NCI-H2227 (cell line): ENCODE measurements around the gene SYNJ2.
A peak's percentile ranks its signal among the peaks of the same experiment; 100 is the strongest.

Experiments used
- DNase-seq: peaks from one replicate; lab custom pipeline; 2025; ENCODE audit not compliant: unreplicated experiment; lab: John Stamatoyannopoulos, UW

Gene SYNJ2

DNA sequence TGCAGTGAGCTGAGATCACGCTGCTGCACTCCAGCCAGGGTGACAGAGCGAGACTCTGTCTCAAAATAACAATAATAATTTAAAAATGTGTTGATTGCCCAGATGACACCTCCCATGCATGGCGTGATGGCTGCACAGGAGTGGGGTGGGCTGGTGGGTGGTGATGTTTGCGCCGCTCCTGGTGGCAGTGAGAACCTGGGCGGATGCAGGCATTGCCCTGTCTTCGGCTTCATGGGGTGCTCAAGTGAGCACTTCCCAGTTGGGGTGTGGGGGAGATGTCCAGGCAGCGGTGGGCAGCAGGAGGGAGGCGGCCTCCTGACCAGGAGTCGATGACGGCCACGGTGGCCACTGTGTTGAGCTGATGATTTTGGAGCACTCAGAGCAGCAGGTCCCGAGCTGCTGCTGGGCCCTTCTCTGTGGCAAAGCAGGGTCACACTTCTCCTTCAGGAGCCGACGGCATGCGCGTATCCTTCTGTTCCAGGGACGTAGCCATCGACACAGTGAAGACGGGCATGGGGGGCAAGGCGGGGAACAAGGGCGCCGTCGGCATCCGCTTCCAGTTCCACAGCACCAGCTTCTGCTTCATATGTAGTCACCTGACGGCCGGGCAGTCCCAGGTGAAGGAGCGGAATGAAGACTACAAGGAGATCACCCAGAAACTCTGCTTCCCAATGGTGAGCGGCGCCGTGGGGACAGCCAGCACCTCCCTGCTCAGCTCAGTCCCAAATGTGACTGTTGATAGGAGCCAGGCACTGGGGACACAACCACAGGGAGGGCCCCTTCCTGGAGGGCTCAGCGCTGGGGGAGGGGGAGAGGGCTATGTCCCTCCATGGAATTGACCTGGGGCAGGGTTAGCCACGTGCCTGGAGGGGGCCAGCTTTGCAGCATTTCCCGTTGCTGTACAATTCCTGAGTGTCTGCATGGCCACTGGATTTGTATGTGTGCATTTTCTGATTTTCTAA, 89.7 kb downstream of the SYNJ2 start:
- DNase-seq, result no peak

DNA sequence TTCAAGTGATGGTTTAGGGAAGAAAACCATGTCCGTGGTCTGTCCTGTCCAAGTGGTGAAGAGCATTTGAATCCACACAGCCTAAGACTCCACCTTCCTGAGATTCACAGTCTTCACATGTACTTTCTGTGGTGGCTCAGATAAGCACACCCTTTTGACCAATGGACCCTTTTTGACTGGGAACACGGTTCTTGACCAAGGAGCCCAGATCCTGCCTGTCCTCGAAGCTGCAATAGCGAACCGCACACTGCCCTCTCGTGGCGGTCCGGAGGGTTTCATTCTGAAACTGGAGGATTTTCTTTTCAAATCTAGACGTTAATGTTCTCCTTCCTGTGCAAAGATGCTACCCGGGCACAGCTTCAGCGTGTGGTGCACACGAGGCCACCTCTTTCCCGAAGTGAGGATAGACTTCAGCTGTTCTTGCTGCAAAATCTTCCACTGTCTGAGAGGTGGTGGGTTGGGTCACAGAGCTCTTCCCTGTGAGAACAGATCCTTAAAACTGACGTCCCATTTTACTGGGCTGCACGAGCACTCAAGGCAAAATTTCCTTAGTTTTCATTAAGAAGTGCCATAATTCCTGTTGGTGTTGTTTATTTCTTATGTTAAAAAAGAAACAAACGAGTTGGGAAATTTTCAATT, 90.5 kb downstream of the SYNJ2 start:
- DNase-seq, result peak; percentile 62

DNA sequence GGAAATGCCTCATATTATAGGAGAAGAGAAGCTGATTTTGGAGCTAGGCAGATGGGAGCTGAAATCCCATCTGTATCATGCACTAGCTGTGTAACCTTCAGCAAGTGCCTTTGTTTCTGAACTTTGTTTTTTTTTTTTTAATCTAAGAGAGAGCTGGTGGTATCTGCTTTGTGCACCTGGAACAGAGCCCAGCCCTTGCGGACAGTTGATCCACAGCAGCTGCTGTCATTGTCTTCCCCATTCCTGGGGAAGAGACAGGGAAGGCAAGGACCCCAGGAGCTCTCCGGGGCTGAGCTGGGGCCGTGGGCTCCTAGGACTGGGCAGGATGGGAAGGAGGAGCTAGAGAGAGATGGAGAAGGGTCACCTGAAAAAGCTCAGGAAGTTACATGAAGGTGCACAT, 92.1 kb downstream of the SYNJ2 start:
- no peak for DNase-seq

DNA sequence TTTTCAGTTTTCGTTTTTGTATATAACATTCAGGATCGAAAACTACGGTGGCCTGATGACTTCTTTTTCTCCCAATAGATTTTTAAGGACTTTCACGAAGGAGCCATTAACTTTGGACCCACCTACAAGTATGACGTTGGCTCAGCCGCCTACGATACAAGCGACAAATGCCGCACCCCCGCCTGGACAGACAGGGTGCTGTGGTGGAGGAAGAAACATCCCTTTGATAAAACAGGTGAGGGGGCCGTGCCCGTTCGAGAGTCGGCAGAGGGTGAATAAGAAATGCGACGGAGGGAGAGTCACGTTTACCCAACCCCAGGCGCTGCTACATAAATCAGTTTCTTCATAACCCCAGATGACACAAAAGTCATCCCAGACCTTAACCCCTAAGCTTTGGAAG, 94.9 kb downstream of the SYNJ2 start:
- DNase-seq, result no peak

DNA sequence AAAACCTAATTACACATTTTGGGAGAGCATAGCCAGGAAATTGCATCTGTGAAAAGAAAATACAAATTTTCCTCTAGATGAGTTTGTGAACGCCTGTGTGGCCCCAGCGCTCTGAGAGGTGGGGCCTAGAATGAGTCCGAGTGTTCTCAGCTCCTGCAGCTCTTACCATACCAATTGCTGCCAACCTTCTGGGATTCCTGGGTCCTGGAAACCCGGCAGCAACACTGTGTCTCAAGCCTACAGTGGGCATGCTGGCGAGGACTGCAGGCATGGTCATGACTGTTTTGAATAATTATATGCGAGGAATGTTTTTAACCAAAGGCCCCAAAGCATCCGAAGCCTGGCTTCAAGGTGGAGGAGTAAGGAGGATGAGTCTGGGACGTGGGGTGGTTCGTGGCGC, 96.0 kb downstream of the SYNJ2 start:
- DNase-seq, result no peak

DNA sequence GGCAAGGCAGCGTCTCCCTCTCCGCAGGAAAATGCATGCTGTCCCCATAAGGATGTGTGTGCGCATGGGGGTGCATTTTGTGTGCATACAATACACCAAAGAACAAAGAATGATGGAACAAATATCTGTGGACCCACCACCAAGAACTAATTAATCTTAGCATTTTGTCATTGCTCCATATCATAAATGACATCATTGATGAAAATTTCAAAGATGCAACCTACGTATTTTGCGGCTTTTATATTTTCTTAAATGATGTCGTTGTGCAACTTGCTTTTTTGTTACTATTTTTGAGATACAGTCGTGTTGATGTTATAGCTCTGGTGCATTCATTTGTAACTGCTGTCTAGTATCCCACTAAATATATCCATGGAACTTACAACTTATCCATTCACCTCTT, 96.7 kb downstream of the SYNJ2 start:
- no peak for DNase-seq

DNA sequence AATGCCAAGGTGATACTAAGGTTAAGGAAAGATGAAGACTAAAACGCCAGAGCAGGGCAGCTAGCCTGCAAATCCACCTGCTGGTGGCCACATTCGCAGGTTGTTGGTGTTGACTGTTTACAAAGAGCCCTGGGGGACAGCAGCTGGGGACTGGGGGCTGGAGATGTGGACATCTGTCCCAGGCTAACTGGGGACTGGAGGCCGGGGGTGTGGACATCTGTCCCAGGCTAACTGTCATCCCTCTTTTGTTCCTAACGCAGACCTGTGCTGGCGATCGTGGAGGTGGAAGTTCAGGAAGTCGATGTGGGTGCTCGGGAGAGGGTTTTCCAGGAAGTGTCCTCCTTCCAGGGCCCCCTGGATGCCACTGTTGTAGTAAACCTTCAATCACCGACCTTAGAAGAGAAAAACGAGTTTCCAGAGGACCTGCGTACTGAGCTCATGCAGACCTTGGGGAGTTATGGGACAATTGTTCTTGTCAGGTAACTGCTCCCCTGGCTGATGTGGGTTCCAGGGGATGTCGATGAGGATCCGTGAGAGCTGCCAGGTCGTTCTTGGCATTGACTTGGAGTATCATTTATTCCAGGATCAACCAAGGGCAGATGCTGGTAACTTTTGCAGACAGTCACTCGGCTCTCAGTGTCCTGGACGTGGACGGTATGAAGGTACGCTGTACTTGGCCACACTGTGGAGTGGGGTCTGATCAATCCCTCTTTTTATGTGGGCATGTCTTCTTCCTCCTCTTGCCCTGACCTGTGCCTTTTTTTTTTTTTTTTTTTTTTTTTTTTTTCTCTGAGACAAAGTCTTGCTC, 99.4 kb downstream of the SYNJ2 start:
- no peak for DNase-seq

DNA sequence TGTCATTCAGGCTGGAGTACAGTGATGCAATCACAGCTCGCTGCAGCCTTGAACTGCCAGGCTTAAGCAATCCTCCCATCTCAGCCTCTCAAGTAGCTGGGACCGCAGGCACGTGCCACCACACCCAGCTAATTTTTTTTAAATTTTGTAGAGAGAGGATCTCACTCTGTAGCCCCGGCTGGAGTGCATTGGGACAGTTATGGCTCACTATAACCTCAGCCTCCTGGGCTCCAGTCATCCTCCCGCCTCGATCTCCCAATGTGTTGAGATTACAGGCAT, 99.9 kb downstream of the SYNJ2 start:
- no peak for DNase-seq

DNA sequence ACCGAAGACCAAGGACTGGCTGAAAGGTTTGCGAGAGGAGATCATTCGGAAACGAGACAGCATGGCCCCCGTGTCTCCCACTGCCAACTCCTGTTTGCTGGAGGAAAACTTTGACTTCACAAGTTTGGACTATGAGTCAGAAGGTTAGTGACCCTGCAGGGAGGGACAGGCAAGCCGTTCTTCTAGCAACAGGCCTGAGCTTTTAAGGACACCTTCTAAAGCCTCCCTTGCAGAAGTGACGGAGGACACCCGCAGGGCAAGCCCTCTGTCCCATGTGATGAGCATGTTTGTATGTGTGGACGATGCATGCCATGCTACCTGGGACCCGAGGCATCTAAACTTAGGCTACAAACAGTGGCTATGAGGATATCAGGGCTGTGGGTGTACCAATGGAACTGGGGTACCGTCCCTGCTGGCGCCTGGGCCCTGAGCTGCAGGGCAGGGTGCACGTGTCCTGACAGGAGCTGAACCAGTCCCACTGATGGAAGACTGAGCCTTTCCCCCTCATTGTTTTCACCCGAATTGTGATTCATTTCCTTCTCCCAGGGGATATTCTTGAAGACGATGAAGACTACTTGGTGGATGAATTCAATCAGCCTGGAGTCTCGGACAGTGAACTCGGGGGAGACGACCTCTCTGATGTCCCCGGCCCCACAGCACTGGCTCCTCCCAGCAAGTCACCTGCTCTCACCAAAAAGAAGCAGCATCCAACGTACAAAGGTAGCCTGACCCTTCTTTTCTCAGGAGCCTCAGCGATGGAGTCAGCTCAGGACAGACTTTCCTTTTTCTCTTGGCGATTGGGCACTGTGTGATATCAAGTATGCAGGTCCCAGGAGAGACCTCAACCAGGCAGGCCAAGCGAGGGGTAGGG, 102.0 kb downstream of the SYNJ2 start:
- DNase-seq, result no peak

DNA sequence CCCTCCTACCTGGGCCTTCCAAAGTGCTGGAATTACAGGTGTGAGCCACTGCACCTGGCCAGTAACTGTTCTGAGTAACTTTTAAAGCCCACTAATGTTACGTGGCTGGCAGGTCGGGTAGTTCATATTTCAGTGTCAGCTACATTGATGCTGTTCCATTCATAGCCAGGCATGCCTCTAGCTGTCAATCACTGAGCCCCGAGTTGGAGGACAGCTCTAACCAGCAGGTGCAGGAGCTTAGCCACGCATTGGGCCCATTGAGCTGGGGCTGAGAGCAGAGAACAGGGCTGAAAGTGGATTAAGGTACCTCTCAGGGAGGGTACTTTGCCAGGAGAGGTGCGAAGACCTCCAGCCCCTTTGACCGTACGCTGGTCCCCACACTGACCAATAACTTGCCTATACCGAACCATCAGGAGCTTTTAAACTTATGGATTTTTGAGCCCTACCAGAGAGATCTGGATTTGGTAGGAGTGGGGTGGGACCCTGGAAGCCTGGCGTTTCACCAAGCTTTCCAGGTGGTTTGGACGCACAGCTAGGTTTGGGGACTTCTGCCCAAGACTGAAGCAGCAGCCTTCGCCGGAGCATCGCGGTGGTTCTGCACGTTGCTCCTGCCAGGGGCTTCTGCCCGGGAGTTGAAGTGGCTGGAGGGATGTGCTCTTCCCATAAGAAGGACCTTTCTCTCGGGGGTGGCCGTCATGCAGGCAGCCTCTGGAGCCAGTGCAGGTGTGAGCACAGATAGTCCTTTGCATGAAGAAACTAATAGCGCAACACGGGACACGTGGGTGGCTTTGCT, 103.8 kb downstream of the SYNJ2 start:
- no peak for DNase-seq

DNA sequence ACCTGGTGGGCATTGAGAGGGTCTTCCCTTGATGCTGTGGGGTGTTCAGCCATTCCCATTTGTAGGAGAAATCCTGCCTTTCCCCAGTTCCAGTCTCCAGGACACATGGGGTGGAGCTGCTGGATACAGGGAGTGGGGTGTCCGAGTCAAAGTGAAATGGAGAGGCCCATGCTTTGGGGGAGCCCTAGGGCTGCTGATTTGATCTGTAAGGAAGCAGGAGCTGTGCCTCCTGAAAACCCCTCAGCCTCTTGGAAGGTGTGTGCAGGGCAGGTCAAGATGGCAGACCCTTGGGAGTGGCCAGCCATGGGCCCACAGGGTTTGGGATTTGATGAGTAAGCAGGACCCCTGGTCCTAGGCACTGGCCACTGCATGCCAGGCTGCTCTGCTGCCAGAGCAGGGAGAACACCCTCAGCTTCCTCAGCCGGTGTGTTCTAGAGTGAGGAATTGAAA, 104.4 kb downstream of the SYNJ2 start:
- DNase-seq, result no peak

DNA sequence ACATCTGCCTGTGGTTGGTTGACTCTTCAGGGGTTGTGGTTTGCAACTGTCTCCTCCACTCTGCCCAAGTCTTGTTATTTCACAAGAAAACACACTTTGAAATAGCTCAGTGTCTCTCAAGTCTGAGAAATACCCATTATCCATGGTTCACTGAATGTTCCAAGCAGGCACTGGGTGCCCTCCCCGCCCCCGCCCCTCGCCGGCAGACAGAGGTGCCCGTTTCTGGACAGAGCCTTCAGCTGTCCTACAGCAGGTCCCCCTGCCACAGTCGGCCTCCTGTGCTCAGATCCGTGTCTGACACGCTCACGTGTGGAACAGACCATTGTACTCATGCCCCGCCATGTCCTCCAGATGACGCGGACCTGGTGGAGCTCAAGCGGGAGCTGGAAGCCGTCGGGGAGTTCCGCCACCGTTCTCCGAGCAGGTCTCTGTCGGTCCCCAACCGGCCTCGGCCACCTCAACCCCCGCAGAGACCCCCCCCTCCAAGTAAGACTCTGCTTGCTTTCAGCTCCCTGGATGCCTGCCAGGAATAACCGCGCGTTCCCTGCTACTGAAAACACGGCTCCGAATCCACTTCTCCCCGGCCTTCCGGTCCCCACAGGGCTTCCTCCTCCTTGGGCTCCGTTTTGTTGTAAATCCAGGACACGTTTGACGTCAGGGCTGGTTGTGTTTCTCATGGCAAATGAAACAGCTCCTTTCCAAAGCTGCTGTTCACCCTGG, 105.0 kb downstream of the SYNJ2 start:
- DNase-seq, result no peak

DNA sequence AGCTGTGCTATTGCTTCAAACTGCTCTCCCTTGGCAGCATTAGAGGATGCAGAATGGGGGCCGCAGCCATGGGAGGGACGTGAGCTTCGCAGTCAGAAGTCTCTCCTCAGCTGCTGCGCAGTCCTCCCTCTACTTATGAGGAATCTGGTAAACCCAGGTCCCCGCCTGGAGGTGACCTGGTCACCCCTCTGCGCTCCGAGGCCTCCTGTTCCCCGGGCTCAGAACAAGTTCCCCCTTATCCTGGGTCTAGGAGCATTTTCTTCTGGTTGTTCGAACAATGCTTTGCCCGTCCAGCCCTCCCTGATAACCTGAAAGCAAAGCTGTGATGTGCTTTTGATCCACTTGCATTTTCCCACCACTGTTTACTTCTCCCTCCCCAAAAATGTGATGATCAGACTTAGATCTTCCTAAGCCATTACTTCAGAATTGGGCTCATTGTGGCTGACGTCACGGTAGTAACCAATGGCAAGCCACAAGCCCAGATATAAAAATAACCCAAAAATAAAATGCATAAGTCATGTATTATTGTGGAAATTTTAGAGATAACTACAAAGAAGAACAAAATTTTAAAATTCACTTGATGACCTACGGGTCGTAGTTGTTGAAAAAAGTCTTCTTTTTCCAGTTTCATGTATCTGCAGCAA, 105.7 kb downstream of the SYNJ2 start:
- DNase-seq, result no peak

DNA sequence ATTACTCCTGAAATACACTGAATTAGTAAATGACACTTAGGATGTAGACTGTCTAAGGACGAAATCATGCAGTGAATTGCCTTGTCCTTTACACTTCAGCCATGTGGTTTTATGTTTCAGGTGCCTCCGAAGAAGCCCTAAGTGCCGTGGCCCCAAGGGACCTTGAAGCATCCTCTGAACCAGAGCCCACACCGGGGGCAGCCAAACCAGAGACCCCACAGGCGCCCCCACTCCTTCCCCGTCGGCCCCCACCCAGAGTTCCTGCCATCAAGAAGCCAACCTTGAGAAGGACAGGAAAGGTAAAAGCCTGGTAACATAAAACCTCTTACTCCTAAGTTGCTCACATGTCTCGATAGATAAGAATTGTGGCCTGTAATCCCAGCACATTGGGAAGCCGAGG, 111.1 kb downstream of the SYNJ2 start:
- DNase-seq, result no peak

DNA sequence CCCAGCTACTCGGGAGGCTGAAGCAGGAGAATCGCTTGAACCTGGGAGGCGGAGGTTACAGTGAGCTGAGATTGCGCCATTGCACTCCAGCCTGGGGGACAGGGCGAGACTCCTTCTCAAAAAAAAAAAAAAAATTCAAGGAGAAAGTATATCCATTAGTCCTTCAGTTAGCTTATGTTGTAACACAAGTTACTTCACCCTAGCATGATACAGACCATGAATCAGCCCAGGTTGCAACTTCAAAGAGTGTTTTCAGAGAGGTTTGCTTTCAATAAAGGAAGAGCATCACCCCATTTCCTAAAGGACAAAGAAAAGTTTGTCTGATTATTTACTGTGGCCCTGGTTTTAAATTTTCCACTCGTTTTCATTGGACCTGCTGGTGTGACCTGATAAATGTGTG, 113.4 kb downstream of the SYNJ2 start:
- no peak for DNase-seq

DNA sequence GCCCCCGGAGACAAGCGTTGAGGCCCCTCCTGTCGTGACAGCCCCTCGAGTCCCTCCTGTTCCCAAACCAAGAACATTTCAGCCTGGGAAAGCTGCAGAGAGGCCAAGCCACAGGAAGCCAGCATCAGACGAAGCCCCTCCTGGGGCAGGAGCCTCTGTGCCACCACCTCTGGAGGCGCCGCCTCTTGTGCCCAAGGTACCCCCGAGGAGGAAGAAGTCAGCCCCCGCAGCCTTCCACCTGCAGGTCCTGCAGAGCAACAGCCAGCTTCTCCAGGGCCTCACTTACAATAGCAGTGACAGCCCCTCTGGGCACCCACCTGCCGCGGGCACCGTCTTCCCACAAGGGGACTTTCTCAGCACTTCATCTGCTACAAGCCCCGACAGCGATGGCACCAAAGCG, 114.0 kb downstream of the SYNJ2 start:
- no peak for DNase-seq

DNA sequence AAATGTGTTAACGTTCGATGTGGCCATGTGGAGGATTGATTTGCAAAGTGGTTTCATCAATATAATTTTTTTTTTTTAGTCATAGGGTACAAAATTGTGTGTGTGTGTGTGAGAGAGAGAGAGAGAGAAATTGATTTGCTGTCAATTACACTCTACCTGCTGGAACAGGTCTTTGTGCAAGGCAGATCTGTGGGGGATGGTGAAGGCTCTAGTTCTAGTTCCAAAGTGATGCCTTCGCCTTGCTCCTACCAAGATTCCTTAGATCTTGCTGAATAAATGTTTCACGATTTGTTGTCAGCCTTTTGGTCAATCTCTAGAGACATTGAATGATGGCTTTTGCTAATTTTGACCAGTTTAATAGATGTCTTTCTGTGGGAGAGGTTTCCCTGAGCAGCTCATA, 121.6 kb downstream of the SYNJ2 start:
- DNase-seq, result no peak

DNA sequence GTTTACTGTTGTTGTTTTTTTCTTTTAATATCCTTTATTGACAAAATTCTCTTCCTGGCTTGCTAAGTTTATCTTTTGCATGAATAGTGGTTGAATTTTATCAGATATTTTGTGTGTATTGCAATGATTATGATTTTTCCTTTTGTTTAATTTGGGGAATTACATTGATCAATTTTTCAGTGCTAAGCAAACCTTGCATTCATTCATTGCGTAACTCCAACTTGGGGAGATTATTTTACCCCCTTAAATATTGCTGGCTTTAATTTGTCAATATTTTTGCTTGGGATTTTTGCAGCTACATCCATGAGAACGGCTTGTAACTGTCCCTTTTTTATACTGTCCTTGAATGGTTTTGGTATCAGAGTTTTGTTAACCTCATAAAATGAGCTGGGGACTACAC, 123.0 kb downstream of the SYNJ2 start:
- DNase-seq, result no peak

DNA sequence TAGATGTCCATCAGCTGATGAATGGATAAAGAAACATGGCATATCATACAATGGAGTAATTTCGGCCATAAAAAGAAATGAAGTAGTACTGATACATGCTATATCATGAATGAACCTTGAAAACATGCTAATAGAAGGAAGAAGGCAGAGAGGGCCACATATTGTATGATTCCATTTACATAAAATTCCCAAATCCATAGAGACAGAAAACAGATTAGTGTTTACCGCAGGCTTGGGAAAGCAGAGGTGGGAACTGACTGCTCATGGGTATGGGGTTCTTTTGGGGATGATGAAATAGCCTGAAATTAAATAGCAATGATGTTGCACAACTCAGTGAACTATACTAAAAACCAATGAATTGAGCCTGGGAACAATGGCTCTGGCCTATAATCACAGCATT, 128.1 kb downstream of the SYNJ2 start:
- DNase-seq, result no peak
